Thyroid gland (tissue), 4 donors: ENCODE measurements around the gene C1orf185. TPM values are rescaled to one million over a fixed set of nuclear protein-coding genes. Genes with fewer than 3 reads are reported as not detected.
A peak's percentile ranks its signal among the peaks of the same experiment; 100 is the strongest.

Source experiments
- DNase-seq, 2 donors: peaks; one replicate each; pipeline ENCODE4 v3.0.0-alpha.2; 2019
- H3K27ac ChIP-seq, 3 donors: fragments of 200-600 bp; sonication (generic); 1 replicate in 2 of 3; 2 replicates in 1 of 3; pipeline ENCODE4 v1.5.1; 2016 to 2019; ENCODE audit warnings: mild to moderate bottlenecking in 1 of 3, moderate library complexity in 1 of 3
- H3K27me3 ChIP-seq: fragments of 200-600 bp; sonication (generic); one replicate; pipeline ENCODE4 v1.5.1; 2019
- H3K36me3 ChIP-seq, 2 donors: fragments of 200-600 bp; sonication (generic); one replicate each; pipeline ENCODE4 v1.5.1; 2016 to 2019
- H3K4me1 ChIP-seq, 2 donors: fragments of 200-600 bp; sonication (generic); one replicate each; pipeline ENCODE4 v1.5.1; 2017 to 2019
- H3K4me3 ChIP-seq, 3 donors: fragments of 200-600 bp; sonication (generic); replicated peaks in 1 of 3; 1 replicate in 2 of 3; 2 replicates in 1 of 3; pipeline ENCODE4 v1.5.1; 2016; ENCODE audit warnings: mild to moderate bottlenecking in 1 of 3
- H3K9me3 ChIP-seq: fragments of 200-600 bp; sonication (generic); one replicate; pipeline ENCODE4 v1.5.1; 2017
- CTCF ChIP-seq, 6 experiments: fragments of 200-600 bp in 3 of 6; fragments of 450-650 bp in 3 of 6; sonication (generic) in 3 of 6; IDR thresholded peaks; one replicate each; pipeline ENCODE4 v1.5.1; 2016 to 2019; ENCODE audit warnings: antibody characterized with exemption in 6 of 6, mild to moderate bottlenecking in 2 of 6, inconsistent platforms in 1 of 6, moderate library complexity in 1 of 6
- POLR2A ChIP-seq, 2 donors: fragments of 450-650 bp; IDR thresholded peaks; one replicate each; pipeline ENCODE4 v1.6.1; 2017; ENCODE audit warnings: antibody characterized with exemption in 2 of 2, mild to moderate bottlenecking in 2 of 2, moderate library complexity in 1 of 2
- WGBS, 2 donors: methylation state at CpG; one replicate each; pipeline ENCODE4 v1.1.5; 2017; 5-methylcytosine and 5-hydroxymethylcytosine counted together
- intact Hi-C: fragments of 100-400 bp; cut with DNase I; formaldehyde crosslinking; loops from one replicate; pipeline ENCODE4 v1.15.1; 2023
- total RNA-seq, 4 donors: library from RNA; depleted of rRNA; stranded (reverse); fragments of >200 nt; gene quantifications; one replicate each; pipeline ENCODE4 v1.2.3, GENCODE V29; 2016

The C1orf185 gene
- total RNA-seq, 4 donors from 2014 or later: not detected

GRCh38 chr1:51188230-51188629 is 86.2 kb downstream of the C1orf185 start:
- no peaks in the 10 kb centered on the region for H3K4me1 ChIP-seq
- no peaks in the 10 kb centered on the region for H3K9me3 ChIP-seq
- H3K27ac ChIP-seq: no peak overlapping the region
- H3K27me3 ChIP-seq: no peaks in the 10 kb centered on the region
- no peak overlapping the region for H3K4me3 ChIP-seq
- intact Hi-C loops: no loop called here
- no peaks in the 10 kb centered on the region for H3K36me3 ChIP-seq
- no peak for DNase-seq
- TF ChIP-seq CTCF (IDR thresholded peaks at IDR 0.05): no peak
- TF ChIP-seq POLR2A (IDR thresholded peaks at IDR 0.05): no peak

GRCh38 chr1:51189421-51190073 is 87.5 kb downstream of the C1orf185 start:
- TF ChIP-seq POLR2A (IDR thresholded peaks at IDR 0.05): no peak
- peak; percentile 67 to 88 (median 82) for TF ChIP-seq CTCF (IDR thresholded peaks at IDR 0.05)
- Histone ChIP-seq H3K27me3 (no peaks in the 10 kb centered on the region), H3K9me3 (no peaks in the 10 kb centered on the region), H3K4me3 (no peak overlapping the region), H3K4me1 (no peaks in the 10 kb centered on the region), H3K27ac (no peak overlapping the region), H3K36me3 (no peaks in the 10 kb centered on the region)
- WGBS, 2 donors: 63 to 64% methylated on average over 2 of the region's 2 CpGs
- intact Hi-C loops: loop anchor here (5.0 to 10.0 kb wide), 2 partner anchors 108 to 415 kb away; no protein-coding TSS in a partner anchor
- DNase-seq: peak; percentile 15 to 39

GRCh38 chr1:51190961-51191360 is 88.9 kb downstream of the C1orf185 start:
- Histone ChIP-seq H3K27ac (no peak overlapping the region), H3K9me3 (no peaks in the 10 kb centered on the region), H3K27me3 (no peaks in the 10 kb centered on the region), H3K4me3 (no peak overlapping the region), H3K4me1 (no peaks in the 10 kb centered on the region), H3K36me3 (no peaks in the 10 kb centered on the region)
- intact Hi-C loops: loop anchor here (5.0 to 10.0 kb wide), 2 partner anchors 106 to 416 kb away; no protein-coding TSS in a partner anchor
- DNase-seq: no peak
- 41 to 54% methylated on average over 1 of the region's 1 CpG for WGBS, 2 donors
- TF ChIP-seq POLR2A (IDR thresholded peaks at IDR 0.05) (no peak), CTCF (IDR thresholded peaks at IDR 0.05) (no peak)

GRCh38 chr1:51192213-51192843 is 90.3 kb downstream of the C1orf185 start:
- intact Hi-C loops: loop anchor here (5.0 to 10.0 kb wide), 2 partner anchors 105 to 418 kb away; no protein-coding TSS in a partner anchor
- WGBS, 2 donors: 34 to 35% methylated on average over 3 of the region's 3 CpGs

More at GRCh38 chr1:51192213-51192843, 90.3 kb downstream of the C1orf185 start:
- Histone ChIP-seq H3K27ac (no peak overlapping the region), H3K9me3 (no peaks in the 10 kb centered on the region), H3K27me3 (no peaks in the 10 kb centered on the region), H3K4me3 (no peak overlapping the region), H3K4me1 (no peaks in the 10 kb centered on the region), H3K36me3 (no peaks in the 10 kb centered on the region)
- TF ChIP-seq CTCF (IDR thresholded peaks at IDR 0.05) (peak; percentile 48 to 92 (median 64)), POLR2A (IDR thresholded peaks at IDR 0.05) (no peak)
- peak; percentile 71 to 73 for DNase-seq
